Measurements from ENCODE around the gene GALNS. TPM values are rescaled to one million over a fixed set of nuclear protein-coding genes. Genes with fewer than 3 reads are reported as not detected.
"Not testable (repeated sequence)": the region's sequence is repeated elsewhere in the genome, so short reads cannot be mapped to it uniquely, and the experiment has no call there.

GALNS gene
- total RNA-seq, 1 donor from 2014 or later, result 15.8 TPM

GRCh38 chr16:88799569-88800276, 57.0 kb downstream of the GALNS start:
- no peak for ATAC-seq
- no peak for DNase-seq (ENCODE audit: missing footprints)
- intact Hi-C loops (cut with DNase I), result no loop called here

- intact Hi-C loops (cut with DNase I), result no loop called here
- no peak for DNase-seq (ENCODE audit: missing footprints)
Measured at GRCh38 chr16:88798772-88799455, 57.8 kb downstream of the GALNS start.

GRCh38 chr16:88798073-88798472, 58.7 kb downstream of the GALNS start:
- no peak for DNase-seq (ENCODE audit: missing footprints)
- ATAC-seq, result no peak
- intact Hi-C loops (cut with DNase I), result no loop called here

More at GRCh38 chr16:88798772-88799455, 57.8 kb downstream of the GALNS start:
- no peak for ATAC-seq

GRCh38 chr16:88796278-88796677, 60.5 kb downstream of the GALNS start:
- ATAC-seq (no peak), DNase-seq (ENCODE audit: missing footprints) (no peak)
- intact Hi-C loops (cut with DNase I), result no loop called here

GRCh38 chr16:88793251-88793954, 63.3 kb downstream of the GALNS start:
- intact Hi-C loops (cut with DNase I), result no loop called here
- no peak for ATAC-seq
- no peak for DNase-seq (ENCODE audit: missing footprints)

GRCh38 chr16:88792668-88793250, 64.0 kb downstream of the GALNS start:
- no peak for DNase-seq (ENCODE audit: missing footprints)
- no peak for ATAC-seq
- intact Hi-C loops (cut with DNase I), result no loop called here

GRCh38 chr16:88792078-88792550, 64.6 kb downstream of the GALNS start:
- intact Hi-C loops (cut with DNase I), result no loop called here
- no peak for ATAC-seq
- no peak for DNase-seq (ENCODE audit: missing footprints)

GRCh38 chr16:88790312-88791211, 66.2 kb downstream of the GALNS start:
- DNase-seq (ENCODE audit: missing footprints), result peak; percentile 86
- intact Hi-C loops (cut with DNase I), result no loop called here
- peak; percentile 32 for ATAC-seq

- ATAC-seq, result no peak
- intact Hi-C loops (cut with DNase I), result no loop called here
- no peak for DNase-seq (ENCODE audit: missing footprints)
Measured at GRCh38 chr16:88789594-88789993, 67.2 kb downstream of the GALNS start.

GRCh38 chr16:88788749-88789148, 68.0 kb downstream of the GALNS start:
- intact Hi-C loops (cut with DNase I); ATAC-seq; DNase-seq (ENCODE audit: missing footprints): not testable (repeated sequence)

- ATAC-seq, result no peak
- intact Hi-C loops (cut with DNase I), result no loop called here
- DNase-seq (ENCODE audit: missing footprints), result no peak
Measured at GRCh38 chr16:88787579-88788314, 69.0 kb downstream of the GALNS start.

GRCh38 chr16:88785106-88785924, 71.4 kb downstream of the GALNS start, which contains the start of gene PIEZO1:
Gene PIEZO1 (minus strand): TSS chr16:88785220. CDS start chr16:88784964, 256 bp downstream.
- peak; percentile 91 for DNase-seq (ENCODE audit: missing footprints)
- intact Hi-C loops (cut with DNase I), result loop anchor here (1.0 to 2.0 kb wide), 2 partner anchors 41 to 48 kb away; no protein-coding TSS in a partner anchor
- ATAC-seq, result peak; percentile 62

GRCh38 chr16:88784856-88785105, 72.0 kb downstream of the GALNS start:
- peak; percentile 25 for ATAC-seq
- intact Hi-C loops (cut with DNase I), result loop anchor here (1.0 to 2.0 kb wide), 2 partner anchors 40 to 47 kb away; no protein-coding TSS in a partner anchor

GRCh38 chr16:88784074-88784855, 72.5 kb downstream of the GALNS start:
- peak; percentile 66 for ATAC-seq
- no peak for DNase-seq (ENCODE audit: missing footprints)
- intact Hi-C loops (cut with DNase I), result loop anchor here (2.0 kb wide), 1 partner anchor 39 kb away; no protein-coding TSS in a partner anchor

More at GRCh38 chr16:88784856-88785105, 72.0 kb downstream of the GALNS start:
- no peak for DNase-seq (ENCODE audit: missing footprints)

- DNase-seq (ENCODE audit: missing footprints), result no peak
- intact Hi-C loops (cut with DNase I), result loop anchor here (2.0 kb wide), 1 partner anchor 39 kb away; no protein-coding TSS in a partner anchor
- no peak for ATAC-seq
Measured at GRCh38 chr16:88783391-88784073, 73.2 kb downstream of the GALNS start.
